DND-41 (cell line): ENCODE measurements around the gene GMEB2.
A peak's percentile ranks its signal among the peaks of the same experiment; 100 is the strongest.
"Not testable (repeated sequence)": the region's sequence is repeated elsewhere in the genome, so short reads cannot be mapped to it uniquely, and the experiment has no call there.

Experiments used
- ATAC-seq: fragments of 200-7000 bp; cut with Tn5 transposase; 3 replicates; pipeline ENCODE4 v1.9.1; 2021; ENCODE audit warnings: low read depth; ENCODE audit not compliant: insufficient read depth
- DNase-seq: peaks from one replicate; pipeline ENCODE4 v3.0.0-alpha.2; 2020
- H2AFZ ChIP-seq: 2 replicates; pipeline ENCODE4 v1.6.0; 2012; ENCODE audit warnings: low read depth, low read length
- H3K27ac ChIP-seq: 2 replicates; pipeline ENCODE4 v1.5.1; 2012; ENCODE audit warnings: low read length, inconsistent platforms
- H3K27me3 ChIP-seq: fragments of 200-600 bp; sonication (generic); 2 replicates; pipeline ENCODE4 v1.6.0; 2012; ENCODE audit warnings: low read length, mild to moderate bottlenecking, inconsistent platforms; ENCODE audit not compliant: insufficient read depth, poor library complexity
- H3K36me3 ChIP-seq: 2 replicates; pipeline ENCODE4 v1.5.1; 2012; ENCODE audit warnings: low read length, inconsistent platforms; ENCODE audit not compliant: insufficient read depth
- H3K4me1 ChIP-seq: 2 replicates; pipeline ENCODE4 v1.5.1; 2012; ENCODE audit warnings: mild to moderate bottlenecking, low read length; ENCODE audit not compliant: insufficient read depth
- H3K4me2 ChIP-seq: 2 replicates; pipeline ENCODE4 v1.6.0; 2012; ENCODE audit warnings: mild to moderate bottlenecking, moderate library complexity, low read length, inconsistent platforms; ENCODE audit not compliant: insufficient read depth
- H3K4me3 ChIP-seq, 2 experiments: fragments of 200-600 bp in 1 of 2; shearing (Covaris generic) in 1 of 2; 2 replicates each; pipeline ENCODE4 v1.5.1; 2012 to 2016; ENCODE audit warnings: inconsistent platforms in 2 of 2, low read length in 2 of 2, mild to moderate bottlenecking in 2 of 2, low read depth in 1 of 2, moderate library complexity in 1 of 2
- H3K79me2 ChIP-seq: 2 replicates; pipeline ENCODE4 v1.6.0; 2012; ENCODE audit warnings: low read length, inconsistent platforms; ENCODE audit not compliant: insufficient read depth
- H3K9ac ChIP-seq: 2 replicates; pipeline ENCODE4 v1.6.0; 2012; ENCODE audit warnings: low read depth, mild to moderate bottlenecking, inconsistent platforms, low read length, moderate library complexity
- H3K9me3 ChIP-seq: 2 replicates; pipeline ENCODE4 v1.5.1; 2012; ENCODE audit warnings: low read length, moderate library complexity, mild to moderate bottlenecking, inconsistent platforms; ENCODE audit not compliant: insufficient read depth, severe bottlenecking
- H4K20me1 ChIP-seq: 2 replicates; pipeline ENCODE4 v1.6.0; 2012; ENCODE audit warnings: low read length; ENCODE audit not compliant: insufficient read depth
- EZH2 ChIP-seq: IDR thresholded peaks from 3 replicates; pipeline ENCODE4 v1.6.1; 2012; ENCODE audit warnings: borderline replicate concordance, low read depth, mild to moderate bottlenecking, moderate library complexity, low read length, inconsistent platforms; ENCODE audit not compliant: severe bottlenecking
- TF ChIP-seq, protein P1 (sequence below): IDR thresholded peaks from 2 replicates; pipeline ENCODE4 v1.5.1; 2012; ENCODE audit warnings: borderline replicate concordance, low read length, moderate library complexity, mild to moderate bottlenecking; ENCODE audit not compliant: poor library complexity, severe bottlenecking; ENCODE audit errors: extremely low read depth

GMEB2 gene

GRCh38 chr20:63613863-63614594 is 12.9 kb downstream of the GMEB2 start:
- H3K4me2 ChIP-seq, H3K9ac ChIP-seq, ATAC-seq, DNase-seq, H3K4me1 ChIP-seq, H3K27ac ChIP-seq, H3K27me3 ChIP-seq, H3K9me3 ChIP-seq, H2AFZ ChIP-seq, H3K4me3 ChIP-seq: not testable (repeated sequence)
- peaks cover 84% of the 10 kb centered on the region for H3K79me2 ChIP-seq
- peaks cover 47% of the 10 kb centered on the region for H4K20me1 ChIP-seq
- peaks cover 72% of the 10 kb centered on the region for H3K36me3 ChIP-seq
- TF ChIP-seq, protein P1, sequence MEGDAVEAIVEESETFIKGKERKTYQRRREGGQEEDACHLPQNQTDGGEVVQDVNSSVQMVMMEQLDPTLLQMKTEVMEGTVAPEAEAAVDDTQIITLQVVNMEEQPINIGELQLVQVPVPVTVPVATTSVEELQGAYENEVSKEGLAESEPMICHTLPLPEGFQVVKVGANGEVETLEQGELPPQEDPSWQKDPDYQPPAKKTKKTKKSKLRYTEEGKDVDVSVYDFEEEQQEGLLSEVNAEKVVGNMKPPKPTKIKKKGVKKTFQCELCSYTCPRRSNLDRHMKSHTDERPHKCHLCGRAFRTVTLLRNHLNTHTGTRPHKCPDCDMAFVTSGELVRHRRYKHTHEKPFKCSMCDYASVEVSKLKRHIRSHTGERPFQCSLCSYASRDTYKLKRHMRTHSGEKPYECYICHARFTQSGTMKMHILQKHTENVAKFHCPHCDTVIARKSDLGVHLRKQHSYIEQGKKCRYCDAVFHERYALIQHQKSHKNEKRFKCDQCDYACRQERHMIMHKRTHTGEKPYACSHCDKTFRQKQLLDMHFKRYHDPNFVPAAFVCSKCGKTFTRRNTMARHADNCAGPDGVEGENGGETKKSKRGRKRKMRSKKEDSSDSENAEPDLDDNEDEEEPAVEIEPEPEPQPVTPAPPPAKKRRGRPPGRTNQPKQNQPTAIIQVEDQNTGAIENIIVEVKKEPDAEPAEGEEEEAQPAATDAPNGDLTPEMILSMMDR = peak; percentile 32

DNA sequence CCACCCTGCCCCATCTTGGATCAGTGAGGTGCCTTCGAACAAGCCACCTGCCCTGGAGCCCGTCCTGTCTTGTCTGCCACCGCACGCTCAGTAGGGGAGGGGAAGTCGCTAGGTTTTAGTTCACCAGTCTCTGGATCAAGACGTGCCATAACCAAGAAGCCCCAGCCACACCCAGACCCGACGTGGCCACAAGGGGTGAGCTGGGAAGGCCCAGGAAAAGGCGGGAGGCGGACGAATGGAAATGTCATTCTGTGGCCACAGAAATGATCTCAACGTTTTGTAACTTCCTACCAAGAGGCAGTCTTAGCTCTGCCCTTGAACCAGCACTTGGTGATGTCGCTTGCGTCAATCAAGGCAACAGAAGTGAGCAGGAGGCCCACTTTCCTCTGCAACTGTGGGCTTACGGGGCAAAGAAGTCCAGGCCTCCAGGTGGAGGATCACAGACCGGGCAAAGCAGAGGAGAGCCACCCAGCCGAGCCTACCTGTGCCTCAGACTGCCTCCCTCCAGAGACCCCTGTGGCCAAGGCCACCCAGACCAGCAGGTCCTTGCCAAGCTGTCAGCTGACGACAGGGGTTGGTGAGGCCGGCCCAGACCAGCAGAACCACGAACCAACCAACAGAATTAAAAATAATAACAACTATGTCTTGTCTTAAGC is 14.5 kb downstream of the GMEB2 start:
- H3K9ac ChIP-seq = no peak overlapping the region
- H3K27ac ChIP-seq = no peak overlapping the region
- TF ChIP-seq, protein P1 = no peak
- no peak for TF ChIP-seq EZH2
- no peak overlapping the region for H3K4me3 ChIP-seq
- H3K36me3 ChIP-seq = peaks cover 55% of the 10 kb centered on the region
- no peak overlapping the region for H3K4me2 ChIP-seq
- peaks cover 31% of the 10 kb centered on the region for H4K20me1 ChIP-seq
- no peak overlapping the region for H2AFZ ChIP-seq
- H3K27me3 ChIP-seq = no peaks in the 10 kb centered on the region
- H3K79me2 ChIP-seq = peaks cover 67% of the 10 kb centered on the region
- ATAC-seq (no peak), DNase-seq (no peak)
- H3K4me1 ChIP-seq = no peaks in the 10 kb centered on the region; the same call in 1 of the 2 replicates
- no peaks in the 10 kb centered on the region for H3K9me3 ChIP-seq

DNA sequence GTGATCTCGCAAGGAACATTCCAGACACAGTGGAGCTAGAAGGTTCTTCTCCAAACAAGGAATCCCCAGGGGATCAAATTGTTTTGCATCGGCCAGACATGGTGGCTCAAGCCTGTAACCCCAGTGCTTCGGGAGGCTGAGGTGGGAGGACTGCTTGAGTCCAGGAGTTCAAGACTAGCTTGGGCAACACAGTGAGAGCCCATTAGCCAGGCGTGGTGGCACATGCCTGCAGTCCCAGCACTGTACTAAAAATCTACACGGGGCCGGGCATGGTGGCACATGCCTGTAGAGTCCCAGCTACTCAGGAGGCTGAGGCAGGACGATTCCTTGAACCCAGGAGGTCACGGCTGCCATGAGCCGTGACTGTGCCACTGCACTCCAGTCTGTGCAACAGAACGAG is 15.3 kb downstream of the GMEB2 start:
- ATAC-seq = no peak

More for the DNA sequence above, 15.3 kb downstream of the GMEB2 start:
- Histone ChIP-seq H3K27me3 (no peaks in the 10 kb centered on the region), H3K79me2 (peaks cover 66% of the 10 kb centered on the region), H3K9me3 (no peaks in the 10 kb centered on the region), H3K9ac (no peak overlapping the region), H4K20me1 (peaks cover 28% of the 10 kb centered on the region), H3K4me3 (no peak overlapping the region), H3K36me3 (peaks cover 48% of the 10 kb centered on the region), H3K27ac (no peak overlapping the region), H3K4me2 (no peak overlapping the region), H2AFZ (no peak overlapping the region), H3K4me1 (no peaks in the 10 kb centered on the region; the same call in 1 of the 2 replicates)
- DNase-seq = no peak
- TF ChIP-seq, protein P1 = no peak
- no peak for TF ChIP-seq EZH2
